ENCODE results near the gene MXD3. TPM values are rescaled to one million over a fixed set of nuclear protein-coding genes. Genes with fewer than 3 reads are reported as not detected.

Gene MXD3
- total and polyA plus RNA-seq, 8 donors: 3.0 to 55.0 (median 6.5) TPM

GRCh38 chr5:177355162-177355867, 43.6 kb upstream of the MXD3 start:
- 90 to 93% methylated on average over 1 of the region's 1 CpG for WGBS, 2 donors
- no peak for ATAC-seq

GRCh38 chr5:177354711-177355110, 43.0 kb upstream of the MXD3 start:
- intact Hi-C loops (cut with DNase I): no loop called here
- TF ChIP-seq, protein P1, sequence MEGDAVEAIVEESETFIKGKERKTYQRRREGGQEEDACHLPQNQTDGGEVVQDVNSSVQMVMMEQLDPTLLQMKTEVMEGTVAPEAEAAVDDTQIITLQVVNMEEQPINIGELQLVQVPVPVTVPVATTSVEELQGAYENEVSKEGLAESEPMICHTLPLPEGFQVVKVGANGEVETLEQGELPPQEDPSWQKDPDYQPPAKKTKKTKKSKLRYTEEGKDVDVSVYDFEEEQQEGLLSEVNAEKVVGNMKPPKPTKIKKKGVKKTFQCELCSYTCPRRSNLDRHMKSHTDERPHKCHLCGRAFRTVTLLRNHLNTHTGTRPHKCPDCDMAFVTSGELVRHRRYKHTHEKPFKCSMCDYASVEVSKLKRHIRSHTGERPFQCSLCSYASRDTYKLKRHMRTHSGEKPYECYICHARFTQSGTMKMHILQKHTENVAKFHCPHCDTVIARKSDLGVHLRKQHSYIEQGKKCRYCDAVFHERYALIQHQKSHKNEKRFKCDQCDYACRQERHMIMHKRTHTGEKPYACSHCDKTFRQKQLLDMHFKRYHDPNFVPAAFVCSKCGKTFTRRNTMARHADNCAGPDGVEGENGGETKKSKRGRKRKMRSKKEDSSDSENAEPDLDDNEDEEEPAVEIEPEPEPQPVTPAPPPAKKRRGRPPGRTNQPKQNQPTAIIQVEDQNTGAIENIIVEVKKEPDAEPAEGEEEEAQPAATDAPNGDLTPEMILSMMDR (IDR thresholded peaks at IDR 0.05): no peak
- ATAC-seq: no peak
- H3K27ac ChIP-seq: no peak overlapping the region
- H3K27me3 ChIP-seq: no peaks in the 10 kb centered on the region
- DNase-seq: peak in 1 of 6 donors; percentile 3
- no peak overlapping the region for H3K4me3 ChIP-seq
- no peaks in the 10 kb centered on the region for H3K9me3 ChIP-seq
- WGBS, 2 donors: 71 to 85% methylated on average over 3 of the region's 3 CpGs
- peaks cover 0 to 10% (median 0%) of the 10 kb centered on the region in 3 donors for H3K4me1 ChIP-seq
- H3K36me3 ChIP-seq: no peaks in the 10 kb centered on the region
- FAIRE-seq: no peak

More at GRCh38 chr5:177355162-177355867, 43.6 kb upstream of the MXD3 start:
- intact Hi-C loops (cut with DNase I): no loop called here
- TF ChIP-seq, protein P1 (IDR thresholded peaks at IDR 0.05): no peak
- no peak overlapping the region for H3K4me3 ChIP-seq
- H3K36me3 ChIP-seq: no peaks in the 10 kb centered on the region
- H3K27me3 ChIP-seq: no peaks in the 10 kb centered on the region
- H3K9me3 ChIP-seq: no peaks in the 10 kb centered on the region
- no peak overlapping the region for H3K27ac ChIP-seq
- peak in 2 of 6 donors; percentile 3 to 9 for DNase-seq
- no peak for FAIRE-seq
- H3K4me1 ChIP-seq: peaks cover 0 to 4% (median 0%) of the 10 kb centered on the region in 3 donors

- peaks cover 0 to 13% (median 0%) of the 10 kb centered on the region in 3 donors for H3K4me1 ChIP-seq
- H3K27ac ChIP-seq: no peak overlapping the region
- intact Hi-C loops (cut with DNase I): no loop called here
- H3K27me3 ChIP-seq: no peaks in the 10 kb centered on the region
- FAIRE-seq (no peak), ATAC-seq (no peak), DNase-seq (peak in 1 of 6 donors; percentile 1)
- no peaks in the 10 kb centered on the region for H3K36me3 ChIP-seq
- no peak overlapping the region for H3K4me3 ChIP-seq
- TF ChIP-seq, protein P1 (IDR thresholded peaks at IDR 0.05): no peak
- 85 to 88% methylated on average over 3 of the region's 3 CpGs for WGBS, 2 donors
- no peaks in the 10 kb centered on the region for H3K9me3 ChIP-seq
Measured at GRCh38 chr5:177354256-177354655, 42.6 kb upstream of the MXD3 start.

DNA sequence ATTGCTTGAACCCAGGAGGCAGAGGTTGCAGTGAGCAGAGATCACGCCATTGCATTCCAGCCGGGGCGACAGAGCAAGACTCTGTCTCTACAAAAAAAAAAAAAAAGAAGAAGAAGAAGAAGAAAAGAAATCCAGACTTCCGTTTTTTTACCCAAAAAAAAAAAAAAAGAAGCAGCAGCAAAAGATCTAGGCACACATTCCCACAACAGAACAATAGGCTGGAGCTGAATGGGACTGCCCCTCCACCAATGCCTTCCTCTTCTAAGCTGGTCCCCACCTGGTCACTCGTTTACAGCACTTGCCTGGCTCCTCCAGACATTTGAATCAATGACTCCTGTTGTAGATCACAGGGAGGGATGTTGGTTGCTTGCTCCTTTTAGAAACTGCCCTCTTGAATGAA, 41.4 kb upstream of the MXD3 start:
- H3K4me3 ChIP-seq: no peak overlapping the region
- 77 to 81% methylated on average over 5 of the region's 5 CpGs for WGBS, 2 donors
- TF ChIP-seq, protein P1 (IDR thresholded peaks at IDR 0.05): no peak
- no peaks in the 10 kb centered on the region for H3K9me3 ChIP-seq
- intact Hi-C loops (cut with DNase I): no loop called here
- FAIRE-seq (no peak), ATAC-seq (no peak), DNase-seq (peak in 1 of 6 donors; percentile 2)
- no peaks in the 10 kb centered on the region for H3K36me3 ChIP-seq
- H3K4me1 ChIP-seq: peaks cover 4 to 23% (median 6%) of the 10 kb centered on the region in 3 donors
- no peak overlapping the region for H3K27ac ChIP-seq
- H3K27me3 ChIP-seq: no peaks in the 10 kb centered on the region

Data from pancreas (tissue), 10 donors.